DOHH2 (cell line): ENCODE measurements around the gene AURKB.

Experiments
- CTCF ChIP-seq: fragments of 200-600 bp; sonication (generic); IDR thresholded peaks from one replicate; pipeline ENCODE4 v1.5.1; 2014; ENCODE audit warnings: antibody characterized with exemption, mild to moderate bottlenecking, low read depth, low read length; ENCODE audit not compliant: poor library complexity, severe bottlenecking
- EZH2phosphoT487 ChIP-seq: fragments of 200-600 bp; sonication (generic); IDR thresholded peaks from 2 replicates; pipeline ENCODE4 v1.6.1; 2017; ENCODE audit warnings: borderline replicate concordance, mild to moderate bottlenecking, antibody characterized with exemption, low read length, moderate library complexity, mixed read lengths

GRCh38 chr17:8221663-8222379 is 11.4 kb upstream of the AURKB start:
- TF ChIP-seq CTCF = no peak
- no peak for TF ChIP-seq EZH2phosphoT487
